C4-2B (cell line): Measurements from ENCODE around the gene NEK8.

ENCODE experiments used
- H3K27ac ChIP-seq: fragments of 450-650 bp; 2 replicates; pipeline ENCODE4 v1.5.1; 2017
- ZFX ChIP-seq: fragments of 450-650 bp; IDR thresholded peaks from 2 replicates; pipeline ENCODE4 v1.6.1; 2017
- TF ChIP-seq, protein P1 (sequence below): fragments of 450-650 bp; conservative IDR thresholded peaks from 2 replicates; pipeline ENCODE4 v1.5.1; 2017; ENCODE audit warnings: mild to moderate bottlenecking

Gene NEK8

DNA sequence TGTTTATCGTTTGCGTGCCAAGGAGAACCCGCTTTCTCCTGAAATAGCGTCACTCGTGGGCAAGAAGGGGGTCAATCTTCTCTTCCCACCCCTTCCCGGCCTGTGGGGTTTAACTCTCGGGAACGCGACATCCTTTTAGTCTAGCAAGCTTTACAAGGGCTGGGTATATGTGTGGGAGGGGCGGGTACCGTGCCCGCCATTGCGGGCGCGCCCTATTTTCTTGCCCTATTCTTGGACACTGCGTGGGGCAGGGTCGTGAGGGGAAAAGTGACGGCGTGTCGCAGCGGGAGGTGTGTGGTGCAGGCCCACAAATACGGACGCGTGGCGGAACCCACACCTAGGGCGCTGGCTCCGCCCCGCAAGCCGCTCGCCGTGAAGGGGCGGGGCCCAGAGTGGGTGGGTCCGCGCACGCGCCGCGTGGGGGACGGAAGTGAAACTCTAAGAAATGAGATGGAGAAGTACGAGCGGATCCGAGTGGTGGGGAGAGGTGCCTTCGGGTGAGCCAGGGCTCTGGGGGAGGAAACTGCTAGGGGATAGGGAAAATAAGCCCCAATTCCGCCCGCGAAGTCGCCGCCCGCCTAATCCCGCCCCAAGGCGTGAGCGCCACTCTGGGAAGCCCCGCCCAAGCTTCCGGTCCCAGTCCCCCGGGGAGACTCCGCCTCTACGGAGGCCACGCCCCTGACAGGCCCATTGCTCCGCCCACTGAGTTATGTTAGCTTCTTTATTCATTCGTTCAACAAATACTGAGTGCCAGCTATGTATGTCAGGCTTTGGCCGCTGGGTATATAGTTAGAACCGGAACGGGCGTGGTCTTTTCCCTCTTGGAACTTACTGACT is at the start of gene NEK8:
Gene NEK8 (plus strand): TSS at position 425 of the 837 bp plus-strand sequence. CDS start 26 bp downstream, at position 451.
- peak within 1 kb of the TSS; percentile 97 for H3K27ac ChIP-seq
- TF ChIP-seq ZFX, result no peak
- TF ChIP-seq, protein P1, sequence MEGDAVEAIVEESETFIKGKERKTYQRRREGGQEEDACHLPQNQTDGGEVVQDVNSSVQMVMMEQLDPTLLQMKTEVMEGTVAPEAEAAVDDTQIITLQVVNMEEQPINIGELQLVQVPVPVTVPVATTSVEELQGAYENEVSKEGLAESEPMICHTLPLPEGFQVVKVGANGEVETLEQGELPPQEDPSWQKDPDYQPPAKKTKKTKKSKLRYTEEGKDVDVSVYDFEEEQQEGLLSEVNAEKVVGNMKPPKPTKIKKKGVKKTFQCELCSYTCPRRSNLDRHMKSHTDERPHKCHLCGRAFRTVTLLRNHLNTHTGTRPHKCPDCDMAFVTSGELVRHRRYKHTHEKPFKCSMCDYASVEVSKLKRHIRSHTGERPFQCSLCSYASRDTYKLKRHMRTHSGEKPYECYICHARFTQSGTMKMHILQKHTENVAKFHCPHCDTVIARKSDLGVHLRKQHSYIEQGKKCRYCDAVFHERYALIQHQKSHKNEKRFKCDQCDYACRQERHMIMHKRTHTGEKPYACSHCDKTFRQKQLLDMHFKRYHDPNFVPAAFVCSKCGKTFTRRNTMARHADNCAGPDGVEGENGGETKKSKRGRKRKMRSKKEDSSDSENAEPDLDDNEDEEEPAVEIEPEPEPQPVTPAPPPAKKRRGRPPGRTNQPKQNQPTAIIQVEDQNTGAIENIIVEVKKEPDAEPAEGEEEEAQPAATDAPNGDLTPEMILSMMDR, result no peak

DNA sequence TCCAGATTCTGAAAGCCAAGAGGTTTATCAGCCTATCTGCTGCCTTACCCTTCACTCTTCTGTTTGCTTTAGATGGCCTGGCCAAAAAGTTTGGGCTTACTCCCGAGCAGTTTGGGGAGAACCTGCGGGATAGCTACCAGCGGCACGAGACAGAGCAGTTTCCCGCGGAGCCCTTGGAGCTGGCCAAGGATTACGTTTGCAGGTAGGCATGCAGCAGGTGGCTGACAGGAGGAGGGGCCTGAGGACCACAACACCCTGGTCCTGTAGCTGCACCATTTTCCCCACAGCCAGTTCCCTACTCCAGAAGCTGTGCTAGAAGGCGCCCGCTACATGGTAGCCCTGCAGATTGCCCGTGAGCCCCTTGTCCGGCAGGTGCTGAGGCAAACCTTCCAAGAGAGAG is 45.9 kb upstream of the NEK8 start:
- TF ChIP-seq, protein P1, result no peak
- TF ChIP-seq ZFX, result no peak
- no peak overlapping the region for H3K27ac ChIP-seq

DNA sequence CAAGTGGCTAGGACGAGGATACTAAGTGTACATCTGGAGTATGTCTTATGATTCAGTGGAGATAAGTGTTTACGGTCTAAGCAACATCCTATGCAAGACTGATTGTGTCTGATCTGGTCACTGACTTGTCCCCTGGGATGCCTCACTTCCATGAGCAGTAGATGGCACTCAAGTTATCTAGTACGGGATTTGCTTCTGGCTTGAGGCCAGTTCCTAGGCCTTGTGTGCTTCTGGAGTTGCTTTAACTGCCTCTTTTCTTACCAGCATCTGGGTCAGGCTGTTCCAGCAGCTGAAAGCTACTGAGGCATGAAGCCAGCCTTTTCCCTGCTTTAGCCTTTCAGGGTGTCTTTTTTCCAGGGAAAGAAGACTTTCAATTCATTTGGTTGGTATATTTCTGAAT is 43.6 kb upstream of the NEK8 start:
- no peak overlapping the region for H3K27ac ChIP-seq
- TF ChIP-seq, protein P1, result no peak
- TF ChIP-seq ZFX, result no peak

DNA sequence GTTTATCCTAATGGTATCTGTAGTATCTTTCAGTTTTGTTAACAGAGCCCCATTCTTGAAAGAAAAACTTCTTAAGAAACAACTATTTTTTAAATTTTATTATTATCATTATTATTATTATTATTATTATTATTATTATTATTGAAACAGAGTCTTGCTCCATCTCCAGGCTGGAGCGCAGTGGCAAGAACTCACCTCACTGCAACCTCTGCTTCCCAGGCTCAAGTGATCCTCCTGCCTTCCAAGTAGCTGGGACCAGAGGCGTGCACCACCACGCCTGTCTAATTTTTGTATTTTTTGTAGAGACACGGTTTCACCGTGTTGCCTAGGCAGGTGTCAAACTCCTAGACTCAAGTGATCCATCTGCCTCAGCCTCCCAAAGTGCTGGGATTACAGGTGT is 43.2 kb upstream of the NEK8 start:
- H3K27ac ChIP-seq, result no peak overlapping the region
- TF ChIP-seq, protein P1, result no peak
- no peak for TF ChIP-seq ZFX

DNA sequence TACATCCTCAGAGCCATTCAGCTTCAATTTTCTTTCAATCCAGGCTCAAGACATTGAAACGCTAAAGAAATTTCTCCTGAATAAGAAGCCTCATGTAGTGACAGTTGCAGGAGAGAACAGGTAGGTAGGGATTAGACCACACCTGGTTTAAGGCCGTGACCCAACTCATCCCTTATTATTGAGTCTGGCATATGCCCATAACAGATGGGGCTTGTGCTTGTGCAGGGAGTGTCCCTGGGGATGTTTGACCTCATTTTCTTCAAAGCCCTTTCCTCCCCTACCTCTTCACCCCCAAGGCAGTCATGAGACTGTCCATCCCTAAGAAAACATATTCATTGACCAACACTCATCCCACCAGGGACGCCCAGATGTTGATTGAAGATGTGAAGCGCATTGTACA is 42.3 kb upstream of the NEK8 start:
- TF ChIP-seq ZFX, result no peak
- TF ChIP-seq, protein P1, result no peak
- no peak overlapping the region for H3K27ac ChIP-seq

DNA sequence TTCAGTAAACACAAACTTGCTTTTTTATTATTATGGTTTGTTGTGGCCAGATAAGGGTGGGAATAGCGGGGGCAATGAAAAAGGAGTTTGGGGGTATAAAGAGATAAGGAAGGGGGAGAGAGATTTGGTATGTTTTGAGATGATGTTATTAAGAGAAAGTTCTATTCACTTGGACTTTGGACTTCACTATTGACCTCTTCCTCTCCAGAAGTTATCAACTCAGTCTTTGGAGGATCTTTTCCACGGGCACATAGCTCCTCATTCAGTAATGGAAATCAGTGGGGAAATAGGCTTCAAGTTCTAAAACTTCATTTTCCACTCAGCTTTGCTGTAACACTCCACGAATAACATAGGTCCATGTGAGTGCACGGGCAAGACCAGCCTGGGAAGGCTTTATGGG is 40.1 kb upstream of the NEK8 start:
- TF ChIP-seq, protein P1, result no peak
- no peak for TF ChIP-seq ZFX
- H3K27ac ChIP-seq, result no peak overlapping the region

DNA sequence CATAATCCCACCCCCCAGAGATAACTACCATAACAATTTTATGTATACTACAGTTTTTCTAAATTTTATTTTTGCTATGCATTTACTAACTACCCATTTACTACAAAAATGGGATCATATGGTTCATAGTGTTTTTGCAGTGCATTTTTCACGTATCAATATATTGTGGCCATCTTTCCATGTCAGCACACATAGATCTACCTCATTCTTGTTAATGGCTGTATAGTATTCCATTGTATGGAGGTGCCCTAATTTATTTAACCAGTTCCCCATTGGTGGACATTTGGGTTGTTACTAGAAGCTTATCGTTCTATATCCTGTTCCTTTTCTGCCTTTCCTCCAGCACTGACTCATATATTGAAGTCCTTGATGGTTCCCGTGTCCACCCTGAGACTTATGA is 39.6 kb upstream of the NEK8 start:
- TF ChIP-seq ZFX, result no peak
- TF ChIP-seq, protein P1, result no peak
- H3K27ac ChIP-seq, result no peak overlapping the region
